Suprapubic skin (tissue), 4 donors: Measurements from ENCODE around the gene DCTN2. TPM values are rescaled to one million over a fixed set of nuclear protein-coding genes. Genes with fewer than 3 reads are reported as not detected.
"Not testable (repeated sequence)": the region's sequence is repeated elsewhere in the genome, so short reads cannot be mapped to it uniquely, and the experiment has no call there.

Experiments used
- DNase-seq, 2 donors: peaks; one replicate each; pipeline ENCODE4 v3.0.0-alpha.2; 2019; ENCODE audit warnings: low spot score in 2 of 2
- H3K27ac ChIP-seq: fragments of 200-600 bp; sonication (generic); one replicate; pipeline ENCODE4 v1.5.1; 2019
- H3K27me3 ChIP-seq: fragments of 200-600 bp; sonication (generic); one replicate; pipeline ENCODE4 v1.5.1; 2019
- H3K36me3 ChIP-seq: fragments of 200-600 bp; sonication (generic); one replicate; pipeline ENCODE4 v1.5.1; 2019
- H3K4me1 ChIP-seq: fragments of 200-600 bp; sonication (generic); one replicate; pipeline ENCODE4 v1.5.1; 2019
- H3K4me3 ChIP-seq: fragments of 200-600 bp; sonication (generic); one replicate; pipeline ENCODE4 v1.5.1; 2019; ENCODE audit warnings: mild to moderate bottlenecking
- H3K9me3 ChIP-seq: fragments of 200-600 bp; sonication (generic); one replicate; pipeline ENCODE4 v1.5.1; 2019
- CTCF ChIP-seq, 2 donors: fragments of 200-600 bp in 1 of 2; fragments of 450-650 bp in 1 of 2; sonication (generic) in 1 of 2; IDR thresholded peaks; one replicate each; pipeline ENCODE4 v1.5.1; 2016 to 2019; ENCODE audit warnings: antibody characterized with exemption in 2 of 2, mild to moderate bottlenecking in 1 of 2, moderate library complexity in 1 of 2
- EP300 ChIP-seq: sonication (generic); formaldehyde crosslinking; IDR thresholded peaks from one replicate; pipeline ENCODE4 v1.6.1; 2017; ENCODE audit warnings: antibody characterized with exemption
- POLR2A ChIP-seq, 2 donors: fragments of 450-650 bp; IDR thresholded peaks; one replicate each; pipeline ENCODE4 v1.6.1; 2017; ENCODE audit warnings: antibody characterized with exemption in 2 of 2, mild to moderate bottlenecking in 2 of 2, moderate library complexity in 2 of 2
- POLR2AphosphoS5 ChIP-seq, 3 donors: sonication (generic); formaldehyde crosslinking; IDR thresholded peaks; one replicate each; pipeline ENCODE4 v1.6.1; 2017; ENCODE audit warnings: antibody characterized with exemption in 3 of 3
- WGBS: methylation state at CpG from one replicate; pipeline ENCODE4 v1.1.5; 2018; 5-methylcytosine and 5-hydroxymethylcytosine counted together
- total RNA-seq, 4 donors: library from RNA; depleted of rRNA; stranded (reverse); fragments of >200 nt; gene quantifications; one replicate each; pipeline ENCODE4 v1.1.0, GENCODE V29; 2016

The DCTN2 gene
- total RNA-seq, 4 donors from 2014 or later, result 152 to 242 (median 185) TPM

GRCh38 chr12:57576613-57577160 is 29.7 kb upstream of the DCTN2 start:
- H3K4me1 ChIP-seq, result no peaks in the 10 kb centered on the region
- H3K36me3 ChIP-seq, result no peaks in the 10 kb centered on the region
- H3K27me3 ChIP-seq, result peaks cover 4% of the 10 kb centered on the region
- no peak overlapping the region for H3K27ac ChIP-seq
- H3K9me3 ChIP-seq, result no peaks in the 10 kb centered on the region
- 63% methylated on average over 9 of the region's 9 CpGs for WGBS
- no peak overlapping the region for H3K4me3 ChIP-seq
- DNase-seq, result no peak
- TF ChIP-seq POLR2A (IDR thresholded peaks at IDR 0.05) (no peak), POLR2AphosphoS5 (IDR thresholded peaks at IDR 0.05) (no peak), CTCF (IDR thresholded peaks at IDR 0.05) (no peak), EP300 (no peak)

- DNase-seq, result no peak
- H3K27me3 ChIP-seq, result no peaks in the 10 kb centered on the region
- H3K4me3 ChIP-seq, result no peak overlapping the region
- H3K27ac ChIP-seq, result no peak overlapping the region
- no peaks in the 10 kb centered on the region for H3K9me3 ChIP-seq
- TF ChIP-seq EP300, result no peak
- no peak for TF ChIP-seq POLR2A (IDR thresholded peaks at IDR 0.05)
- TF ChIP-seq CTCF (IDR thresholded peaks at IDR 0.05), result no peak
- no peak for TF ChIP-seq POLR2AphosphoS5 (IDR thresholded peaks at IDR 0.05)
- no peaks in the 10 kb centered on the region for H3K36me3 ChIP-seq
- H3K4me1 ChIP-seq, result no peaks in the 10 kb centered on the region
- WGBS, result 89% methylated on average over 5 of the region's 12 CpGs
These were observed 29.0 kb upstream of the DCTN2 start for GRCh38 chr12:57575771-57576612.

- WGBS, result 93% methylated on average over 10 of the region's 10 CpGs
- Histone ChIP-seq H3K27ac (no peak overlapping the region), H3K27me3 (peaks cover 2% of the 10 kb centered on the region), H3K4me1 (no peaks in the 10 kb centered on the region), H3K4me3 (no peak overlapping the region), H3K36me3 (no peaks in the 10 kb centered on the region), H3K9me3 (no peaks in the 10 kb centered on the region)
- no peak for DNase-seq
- TF ChIP-seq EP300 (no peak), CTCF (IDR thresholded peaks at IDR 0.05) (no peak), POLR2AphosphoS5 (IDR thresholded peaks at IDR 0.05) (no peak), POLR2A (IDR thresholded peaks at IDR 0.05) (no peak)
These were observed 27.8 kb upstream of the DCTN2 start for GRCh38 chr12:57574795-57575194.

GRCh38 chr12:57571926-57572762 is 25.2 kb upstream of the DCTN2 start:
- TF ChIP-seq EP300 (no peak), CTCF (IDR thresholded peaks at IDR 0.05) (no peak), POLR2A (IDR thresholded peaks at IDR 0.05) (no peak), POLR2AphosphoS5 (IDR thresholded peaks at IDR 0.05) (no peak)
- no peaks in the 10 kb centered on the region for H3K9me3 ChIP-seq
- DNase-seq, result peak in 1 of 2 donors; percentile 49
- no peaks in the 10 kb centered on the region for H3K36me3 ChIP-seq
- peaks cover 16% of the 10 kb centered on the region for H3K27me3 ChIP-seq
- no peak overlapping the region for H3K27ac ChIP-seq
- no peaks in the 10 kb centered on the region for H3K4me1 ChIP-seq
- WGBS, result 88% methylated on average over 11 of the region's 12 CpGs
- H3K4me3 ChIP-seq, result no peak overlapping the region

- H3K27me3 ChIP-seq, result peaks cover 23% of the 10 kb centered on the region
- H3K4me3 ChIP-seq, H3K4me1 ChIP-seq, H3K27ac ChIP-seq, H3K36me3 ChIP-seq, H3K9me3 ChIP-seq: not testable (repeated sequence)
- peak in 1 of 2 donors; percentile 48 for DNase-seq
- WGBS, result 77% methylated on average over 13 of the region's 13 CpGs
These were observed 23.4 kb upstream of the DCTN2 start for GRCh38 chr12:57570438-57570837.
